ENCODE measurements around the gene TFCP2L1. TPM values are rescaled to one million over a fixed set of nuclear protein-coding genes. Genes with fewer than 3 reads are reported as not detected.

The TFCP2L1 gene
- total RNA-seq, 2 donors from 2014 or later, result 11.5 to 25.7 TPM

- no peaks in the 10 kb centered on the region for H3K4me1 ChIP-seq (replicated peaks)
- WGBS, result 93% methylated on average over 13 of the region's 13 CpGs
- TF ChIP-seq POLR2A (IDR thresholded peaks at IDR 0.05) (no peak), CTCF (IDR thresholded peaks at IDR 0.05) (no peak), POLR2AphosphoS5 (IDR thresholded peaks at IDR 0.05) (no peak)
Observed at GRCh38 chr2:121236101-121236640, 48.8 kb downstream of the TFCP2L1 start.

GRCh38 chr2:121235542-121235941 lies 49.5 kb downstream of the TFCP2L1 start:
- no peaks in the 10 kb centered on the region for H3K36me3 ChIP-seq
- no peak for TF ChIP-seq CTCF (IDR thresholded peaks at IDR 0.05)
- no peak for TF ChIP-seq POLR2A (IDR thresholded peaks at IDR 0.05)
- TF ChIP-seq POLR2AphosphoS5 (IDR thresholded peaks at IDR 0.05), result no peak
- no peaks in the 10 kb centered on the region for H3K4me1 ChIP-seq (replicated peaks)
- no peaks in the 10 kb centered on the region for H3K9me3 ChIP-seq
- H3K4me3 ChIP-seq, result no peak overlapping the region
- DNase-seq (ENCODE audit: low spot score), result no peak
- whole genome bisulfite sequencing, result 94% methylated on average over 2 of the region's 2 CpGs
- no peak overlapping the region for H3K27ac ChIP-seq
- H3K27me3 ChIP-seq (replicated peaks; ENCODE audit: insufficient read depth), result no peaks in the 10 kb centered on the region
- intact Hi-C loops (cut with DNase I), result no loop called here

More at GRCh38 chr2:121236101-121236640, 48.8 kb downstream of the TFCP2L1 start:
- intact Hi-C loops (cut with DNase I), result no loop called here
- no peaks in the 10 kb centered on the region for H3K27me3 ChIP-seq (replicated peaks; ENCODE audit: insufficient read depth)
- no peak overlapping the region for H3K4me3 ChIP-seq
- no peaks in the 10 kb centered on the region for H3K36me3 ChIP-seq
- H3K9me3 ChIP-seq, result no peaks in the 10 kb centered on the region
- no peak overlapping the region for H3K27ac ChIP-seq
- DNase-seq (ENCODE audit: low spot score), result no peak

GRCh38 chr2:121234791-121235190 lies 50.2 kb downstream of the TFCP2L1 start:
- H3K27ac ChIP-seq, result no peak overlapping the region
- DNase-seq (ENCODE audit: low spot score), result no peak
- no peaks in the 10 kb centered on the region for H3K27me3 ChIP-seq (replicated peaks; ENCODE audit: insufficient read depth)
- no peaks in the 10 kb centered on the region for H3K9me3 ChIP-seq
- H3K4me1 ChIP-seq (replicated peaks), result no peaks in the 10 kb centered on the region
- TF ChIP-seq CTCF (IDR thresholded peaks at IDR 0.05) (no peak), POLR2A (IDR thresholded peaks at IDR 0.05) (no peak), POLR2AphosphoS5 (IDR thresholded peaks at IDR 0.05) (no peak)
- intact Hi-C loops (cut with DNase I), result no loop called here
- H3K36me3 ChIP-seq, result no peaks in the 10 kb centered on the region
- no peak overlapping the region for H3K4me3 ChIP-seq
- WGBS, result 86% methylated on average over 9 of the region's 9 CpGs

- 88% methylated on average over 7 of the region's 7 CpGs for WGBS
- intact Hi-C loops (cut with DNase I), result no loop called here
- Histone ChIP-seq H3K27ac (no peak overlapping the region), H3K4me1 (replicated peaks) (no peaks in the 10 kb centered on the region), H3K4me3 (no peak overlapping the region), H3K9me3 (no peaks in the 10 kb centered on the region), H3K36me3 (no peaks in the 10 kb centered on the region), H3K27me3 (replicated peaks; ENCODE audit: insufficient read depth) (no peaks in the 10 kb centered on the region)
- TF ChIP-seq CTCF (IDR thresholded peaks at IDR 0.05) (no peak), POLR2A (IDR thresholded peaks at IDR 0.05) (no peak), POLR2AphosphoS5 (IDR thresholded peaks at IDR 0.05) (no peak)
- no peak for DNase-seq (ENCODE audit: low spot score)
Observed at GRCh38 chr2:121234144-121234543, 50.9 kb downstream of the TFCP2L1 start.

- intact Hi-C loops (cut with DNase I), result no loop called here
- Histone ChIP-seq H3K4me3 (no peak overlapping the region), H3K27ac (no peak overlapping the region), H3K4me1 (replicated peaks) (no peaks in the 10 kb centered on the region), H3K27me3 (replicated peaks; ENCODE audit: insufficient read depth) (no peaks in the 10 kb centered on the region), H3K36me3 (no peaks in the 10 kb centered on the region), H3K9me3 (no peaks in the 10 kb centered on the region)
- WGBS, result 81% methylated on average over 11 of the region's 11 CpGs
- no peak for DNase-seq (ENCODE audit: low spot score)
- TF ChIP-seq POLR2A (IDR thresholded peaks at IDR 0.05) (no peak), CTCF (IDR thresholded peaks at IDR 0.05) (no peak), POLR2AphosphoS5 (IDR thresholded peaks at IDR 0.05) (no peak)
Observed at GRCh38 chr2:121233486-121234110, 51.4 kb downstream of the TFCP2L1 start.
